Panc1 (cell line): ENCODE measurements around the gene PRORP.
"Not testable (repeated sequence)": the region's sequence is repeated elsewhere in the genome, so short reads cannot be mapped to it uniquely, and the experiment has no call there.

Experiments used
- POLR2AphosphoS5 ChIP-seq: IDR thresholded peaks from 2 replicates; pipeline ENCODE4 v1.6.1; 2012; ENCODE audit warnings: mild to moderate bottlenecking, low read depth, low read length, moderate library complexity
- TCF7L2 ChIP-seq: IDR thresholded peaks from 2 replicates; pipeline ENCODE4 v1.6.1; 2011; ENCODE audit warnings: mild to moderate bottlenecking, low read depth, low read length, inconsistent platforms
- TF ChIP-seq, protein P1 (sequence below): fragments of 450-650 bp; IDR thresholded peaks from 2 replicates; pipeline ENCODE4 v1.5.1; 2017; ENCODE audit warnings: mild to moderate bottlenecking
- TF ChIP-seq, protein P2 (sequence below), 2 experiments: IDR thresholded peaks; 2 replicates each; pipeline ENCODE4 v1.6.1; 2011 to 2012; ENCODE audit warnings: low read depth in 2 of 2, control low read depth in 1 of 2, low read length in 1 of 2, mild to moderate bottlenecking in 1 of 2, moderate library complexity in 1 of 2; ENCODE audit not compliant: insufficient read depth in 1 of 2

DNA sequence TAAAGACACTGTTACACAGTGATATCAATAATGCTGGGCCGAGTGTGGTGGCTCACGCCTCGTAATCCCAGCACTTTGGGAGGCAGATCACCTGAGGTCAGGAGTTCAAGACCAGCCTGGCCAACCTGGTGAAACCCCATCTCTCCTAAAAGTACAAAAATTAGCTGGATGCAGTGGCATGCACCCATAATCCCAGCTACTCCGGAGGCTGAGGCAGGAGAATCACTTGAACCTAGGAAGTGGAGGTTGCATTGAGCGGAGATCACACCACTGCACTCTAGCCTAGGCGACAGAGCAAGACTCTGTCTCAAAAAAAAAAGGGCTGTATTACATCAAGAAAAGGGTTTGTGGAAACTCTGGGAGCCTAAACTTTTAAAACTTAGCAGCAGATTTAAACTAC, 27.7 kb upstream of the PRORP start:
- TF ChIP-seq, protein P1, sequence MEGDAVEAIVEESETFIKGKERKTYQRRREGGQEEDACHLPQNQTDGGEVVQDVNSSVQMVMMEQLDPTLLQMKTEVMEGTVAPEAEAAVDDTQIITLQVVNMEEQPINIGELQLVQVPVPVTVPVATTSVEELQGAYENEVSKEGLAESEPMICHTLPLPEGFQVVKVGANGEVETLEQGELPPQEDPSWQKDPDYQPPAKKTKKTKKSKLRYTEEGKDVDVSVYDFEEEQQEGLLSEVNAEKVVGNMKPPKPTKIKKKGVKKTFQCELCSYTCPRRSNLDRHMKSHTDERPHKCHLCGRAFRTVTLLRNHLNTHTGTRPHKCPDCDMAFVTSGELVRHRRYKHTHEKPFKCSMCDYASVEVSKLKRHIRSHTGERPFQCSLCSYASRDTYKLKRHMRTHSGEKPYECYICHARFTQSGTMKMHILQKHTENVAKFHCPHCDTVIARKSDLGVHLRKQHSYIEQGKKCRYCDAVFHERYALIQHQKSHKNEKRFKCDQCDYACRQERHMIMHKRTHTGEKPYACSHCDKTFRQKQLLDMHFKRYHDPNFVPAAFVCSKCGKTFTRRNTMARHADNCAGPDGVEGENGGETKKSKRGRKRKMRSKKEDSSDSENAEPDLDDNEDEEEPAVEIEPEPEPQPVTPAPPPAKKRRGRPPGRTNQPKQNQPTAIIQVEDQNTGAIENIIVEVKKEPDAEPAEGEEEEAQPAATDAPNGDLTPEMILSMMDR, result not testable (repeated sequence)
- TF ChIP-seq POLR2AphosphoS5, TCF7L2: not testable (repeated sequence)
- TF ChIP-seq, protein P2, sequence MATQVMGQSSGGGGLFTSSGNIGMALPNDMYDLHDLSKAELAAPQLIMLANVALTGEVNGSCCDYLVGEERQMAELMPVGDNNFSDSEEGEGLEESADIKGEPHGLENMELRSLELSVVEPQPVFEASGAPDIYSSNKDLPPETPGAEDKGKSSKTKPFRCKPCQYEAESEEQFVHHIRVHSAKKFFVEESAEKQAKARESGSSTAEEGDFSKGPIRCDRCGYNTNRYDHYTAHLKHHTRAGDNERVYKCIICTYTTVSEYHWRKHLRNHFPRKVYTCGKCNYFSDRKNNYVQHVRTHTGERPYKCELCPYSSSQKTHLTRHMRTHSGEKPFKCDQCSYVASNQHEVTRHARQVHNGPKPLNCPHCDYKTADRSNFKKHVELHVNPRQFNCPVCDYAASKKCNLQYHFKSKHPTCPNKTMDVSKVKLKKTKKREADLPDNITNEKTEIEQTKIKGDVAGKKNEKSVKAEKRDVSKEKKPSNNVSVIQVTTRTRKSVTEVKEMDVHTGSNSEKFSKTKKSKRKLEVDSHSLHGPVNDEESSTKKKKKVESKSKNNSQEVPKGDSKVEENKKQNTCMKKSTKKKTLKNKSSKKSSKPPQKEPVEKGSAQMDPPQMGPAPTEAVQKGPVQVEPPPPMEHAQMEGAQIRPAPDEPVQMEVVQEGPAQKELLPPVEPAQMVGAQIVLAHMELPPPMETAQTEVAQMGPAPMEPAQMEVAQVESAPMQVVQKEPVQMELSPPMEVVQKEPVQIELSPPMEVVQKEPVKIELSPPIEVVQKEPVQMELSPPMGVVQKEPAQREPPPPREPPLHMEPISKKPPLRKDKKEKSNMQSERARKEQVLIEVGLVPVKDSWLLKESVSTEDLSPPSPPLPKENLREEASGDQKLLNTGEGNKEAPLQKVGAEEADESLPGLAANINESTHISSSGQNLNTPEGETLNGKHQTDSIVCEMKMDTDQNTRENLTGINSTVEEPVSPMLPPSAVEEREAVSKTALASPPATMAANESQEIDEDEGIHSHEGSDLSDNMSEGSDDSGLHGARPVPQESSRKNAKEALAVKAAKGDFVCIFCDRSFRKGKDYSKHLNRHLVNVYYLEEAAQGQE (IDR thresholded peaks at IDR 0.05; ENCODE audit: insufficient read depth in 1 of 2, low read depth in 2 of 2, low read length in 1 of 2), result not testable (repeated sequence)
